NCI-H1694 treated with DMSO at 0.1 percent for 48 hours (cell line): ENCODE data around the gene CAPN2.
"Not testable (repeated sequence)": the region's sequence is repeated elsewhere in the genome, so short reads cannot be mapped to it uniquely, and the experiment has no call there.

ENCODE experiments used
- DNase-seq: peaks from one replicate; lab custom pipeline; 2025; lab: John Stamatoyannopoulos, UW

The CAPN2 gene

DNA sequence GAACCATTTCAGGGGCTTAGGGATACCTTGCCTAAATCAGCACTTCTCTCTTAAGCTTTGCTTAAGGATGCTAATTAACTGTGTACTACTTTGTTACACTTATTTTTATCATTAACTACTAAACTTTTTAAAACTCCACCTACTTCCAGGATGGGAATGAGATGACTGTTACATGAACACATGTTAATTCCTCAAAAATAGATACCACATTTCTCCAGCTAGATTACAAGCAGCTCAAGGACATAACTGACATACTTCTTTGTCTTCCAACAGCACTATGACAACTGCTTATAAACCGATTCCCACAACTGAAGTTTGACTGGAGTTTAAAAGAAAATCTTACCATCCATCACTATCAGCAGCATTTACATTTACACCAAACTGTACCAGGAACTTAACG is 79.7 kb downstream of the CAPN2 start:
- no peak for DNase-seq

DNA sequence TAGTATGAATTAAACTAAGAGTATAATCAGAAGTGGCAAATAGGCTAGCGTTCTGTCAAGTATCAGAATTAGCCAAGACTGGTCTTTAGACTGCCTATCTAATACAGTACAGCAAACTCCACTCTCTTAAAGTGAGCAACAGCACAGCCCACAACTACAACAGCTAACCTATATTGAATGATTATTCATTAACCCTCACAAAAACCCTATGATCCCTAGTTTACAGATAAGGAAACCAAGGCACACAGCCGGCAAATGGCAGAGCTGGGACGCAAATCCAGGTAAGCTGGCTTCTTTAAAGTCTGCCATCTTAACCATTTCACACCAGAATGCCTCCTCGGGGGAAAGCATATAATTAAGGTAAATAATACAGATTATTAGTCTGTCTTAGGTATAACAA is 81.4 kb downstream of the CAPN2 start:
- no peak for DNase-seq

GRCh38 chr1:223794136-223794880 is 82.0 kb downstream of the CAPN2 start:
- DNase-seq: no peak

- DNase-seq: no peak
These were observed 83.9 kb downstream of the CAPN2 start for GRCh38 chr1:223796210-223796609.

- no peak for DNase-seq
These were observed 89.7 kb downstream of the CAPN2 start for GRCh38 chr1:223802032-223802431.

DNA sequence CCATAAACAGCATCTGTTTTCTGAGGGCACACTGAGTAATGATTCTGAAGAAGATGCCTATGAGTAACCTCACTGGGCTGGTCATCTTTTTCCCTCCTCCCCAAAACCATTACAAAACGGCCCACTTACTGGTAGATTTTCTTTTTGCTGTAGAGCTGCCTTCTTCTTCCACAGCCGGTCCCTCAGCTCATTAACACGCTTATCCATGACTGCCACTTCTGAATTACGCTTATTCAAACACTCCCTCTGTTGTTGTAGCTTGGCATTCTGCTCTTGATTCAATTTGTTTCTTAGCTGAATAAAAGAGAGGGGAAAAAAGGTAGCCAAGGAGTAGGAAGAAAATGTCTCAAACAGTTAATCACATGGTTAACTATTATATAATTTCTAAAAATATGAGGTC is 90.3 kb downstream of the CAPN2 start:
- DNase-seq: no peak

DNA sequence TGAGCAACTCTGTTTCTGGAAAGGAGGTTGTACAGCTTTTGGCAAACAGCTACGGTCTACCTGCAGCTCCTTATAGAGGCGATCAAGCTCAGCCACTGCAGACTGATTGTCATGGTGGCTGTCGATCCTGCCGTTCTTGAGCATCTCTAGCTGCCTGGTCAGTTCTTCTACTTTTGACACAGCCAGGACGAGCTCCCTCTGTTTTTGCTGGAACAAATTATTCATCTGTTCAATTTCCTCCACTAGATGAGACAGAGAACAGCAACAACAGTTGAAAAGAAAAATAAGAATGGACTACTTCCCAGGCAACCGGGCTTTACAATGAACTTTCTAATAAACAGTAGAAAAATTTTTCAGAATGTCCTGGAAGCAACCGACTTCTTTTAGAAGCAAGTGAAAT is 90.9 kb downstream of the CAPN2 start:
- no peak for DNase-seq

GRCh38 chr1:223809905-223810304 is 97.6 kb downstream of the CAPN2 start:
- not testable (repeated sequence) for DNase-seq

- no peak for DNase-seq
These were observed 98.2 kb downstream of the CAPN2 start for GRCh38 chr1:223810586-223810985.

DNA sequence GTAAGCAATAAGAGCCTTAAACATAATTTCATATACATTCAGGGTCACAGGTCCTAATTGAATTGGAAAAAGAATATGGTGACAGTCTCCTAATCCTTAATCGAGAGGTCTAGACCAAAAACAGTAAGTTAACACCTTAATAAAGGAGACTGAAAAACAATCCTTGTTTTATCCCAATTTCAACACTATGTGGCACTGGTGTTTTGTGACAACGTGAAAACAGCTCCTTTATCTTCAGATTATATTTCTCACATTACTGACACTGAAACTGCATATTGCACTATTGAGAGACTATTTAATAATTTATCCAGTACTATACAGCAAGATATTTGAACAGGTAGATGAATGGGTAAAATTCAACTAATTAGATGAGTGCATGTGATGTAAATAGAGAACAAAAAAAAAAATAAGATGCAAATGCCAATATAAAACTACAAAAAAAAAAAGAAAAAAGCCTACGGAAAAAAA is 99.3 kb downstream of the CAPN2 start:
- peak; percentile 25 for DNase-seq

GRCh38 chr1:223813645-223814044 is 101.3 kb downstream of the CAPN2 start:
- no peak for DNase-seq

DNA sequence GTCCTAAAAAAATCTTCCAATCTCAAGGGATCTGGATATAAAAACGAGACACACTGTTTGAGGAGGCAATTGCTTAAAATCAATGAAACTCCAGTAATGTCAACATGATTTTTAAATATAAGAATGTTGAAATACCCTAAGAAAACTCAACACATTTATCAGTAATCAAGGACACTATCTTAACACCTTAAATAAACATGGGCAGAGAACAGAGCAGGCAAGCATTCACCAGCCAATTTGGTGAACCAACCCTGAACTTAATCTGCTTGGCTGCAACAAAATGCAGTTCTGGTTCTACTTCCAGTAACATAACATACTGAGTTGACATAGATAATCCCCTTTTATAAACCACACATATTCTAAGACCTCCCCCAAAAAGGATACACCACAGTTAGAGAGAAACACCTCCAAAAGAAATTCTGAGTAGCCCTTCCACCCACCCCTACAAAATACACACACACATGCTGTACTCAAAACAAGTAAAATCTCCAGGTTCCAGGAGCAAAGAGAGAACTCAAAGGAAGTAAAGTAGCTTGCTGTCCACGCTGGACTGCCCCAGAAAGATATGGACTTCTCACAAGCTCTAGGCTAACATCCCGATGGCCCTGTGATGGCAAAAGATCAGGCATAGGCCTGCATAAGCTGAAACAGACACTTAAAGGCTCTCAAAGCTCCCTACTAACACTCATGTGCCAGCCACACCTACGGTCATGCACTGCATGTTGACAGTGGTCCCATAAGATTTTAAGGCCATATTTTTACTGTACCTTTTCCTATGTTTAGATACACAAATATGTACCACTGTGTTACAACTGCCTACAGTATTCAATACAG is 102.9 kb downstream of the CAPN2 start:
- DNase-seq: no peak

DNA sequence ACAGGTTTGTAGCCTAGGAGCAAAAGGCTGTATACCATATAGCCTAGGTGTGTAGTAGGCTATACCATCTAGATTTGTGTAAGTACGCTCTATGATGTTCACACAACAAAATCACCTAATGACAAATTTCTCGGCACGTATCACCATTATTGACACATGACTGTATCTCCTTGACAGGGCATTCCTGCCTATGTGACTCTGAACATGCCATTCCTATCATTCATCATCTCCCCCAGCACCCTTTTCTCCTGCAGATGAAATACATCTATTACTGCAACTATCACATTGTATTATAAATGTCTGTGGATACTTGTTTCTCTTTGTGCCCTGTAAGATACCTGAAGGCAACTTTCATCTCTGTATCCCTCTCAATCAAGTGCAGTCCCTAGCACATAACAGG is 103.5 kb downstream of the CAPN2 start:
- no peak for DNase-seq

DNA sequence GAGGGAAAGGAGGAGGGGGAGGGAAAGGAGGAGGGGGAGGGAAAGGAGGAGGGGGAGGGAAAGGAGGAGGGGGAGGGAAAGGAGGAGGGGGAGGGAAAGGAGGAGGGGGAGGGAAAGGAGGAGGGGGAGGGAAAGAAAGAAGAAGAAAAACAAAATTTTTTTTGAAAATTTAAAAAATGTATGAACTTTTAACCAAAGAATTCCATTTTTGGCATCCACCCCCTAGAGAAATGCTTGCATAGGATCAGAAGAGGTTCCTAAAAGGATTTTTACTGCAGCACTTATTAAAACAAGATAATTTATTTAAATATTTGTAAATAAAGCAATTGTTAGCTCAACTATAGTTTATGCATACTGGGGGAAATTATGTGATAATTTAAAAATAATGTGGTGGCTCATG is 104.9 kb downstream of the CAPN2 start:
- DNase-seq: not testable (repeated sequence)

DNA sequence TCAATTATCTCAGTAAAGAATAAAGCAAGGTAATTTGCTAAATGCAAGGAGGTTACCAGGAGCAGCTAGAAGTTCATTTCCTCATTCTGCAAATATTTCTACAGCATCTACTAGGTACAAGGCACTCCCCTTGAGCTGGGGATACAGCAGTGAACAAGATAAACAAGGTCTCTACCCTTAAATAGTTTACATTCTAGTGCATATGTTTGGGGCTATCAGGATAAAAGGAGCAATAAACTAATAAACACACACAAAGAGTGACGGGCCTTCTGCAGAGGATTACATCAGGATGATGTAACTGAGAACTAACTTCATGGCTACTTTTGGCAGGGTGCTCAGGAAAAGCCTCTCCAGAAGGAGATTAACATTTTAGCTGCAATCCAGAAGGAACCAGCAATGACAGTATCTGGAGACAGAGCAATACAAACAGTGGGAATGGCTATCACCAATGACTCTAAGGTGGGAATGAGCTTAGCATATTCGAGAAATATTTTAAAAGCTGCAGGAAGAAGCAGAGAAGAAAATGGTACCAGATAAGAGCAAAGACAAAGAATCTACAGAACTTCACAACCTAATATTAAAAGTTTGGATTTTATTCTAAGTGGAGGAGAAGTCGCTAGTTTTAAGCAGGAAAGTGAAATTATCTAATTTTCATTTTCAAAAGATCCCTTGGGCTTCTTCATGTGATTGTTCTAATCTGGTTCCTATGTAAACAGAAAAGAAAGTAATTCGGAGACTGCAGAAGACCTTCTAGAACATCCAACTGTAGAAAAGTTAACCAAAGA is 107.6 kb downstream of the CAPN2 start:
- DNase-seq: no peak

DNA sequence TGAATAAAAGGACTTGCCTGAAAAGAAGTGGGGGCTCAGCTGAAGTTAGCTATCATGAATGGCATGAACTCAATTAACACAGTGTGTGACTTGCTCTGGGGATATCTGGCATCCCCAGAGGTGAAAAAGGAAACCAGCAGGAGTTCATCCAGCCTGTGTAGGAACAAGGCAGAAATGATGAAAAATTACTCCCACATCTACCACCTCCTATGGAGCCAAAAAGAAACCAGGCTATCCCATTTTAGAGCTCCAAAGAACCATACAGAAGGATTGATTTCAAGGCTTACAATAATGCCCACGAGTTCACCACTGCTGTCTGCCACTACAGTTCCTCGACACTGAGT is 108.1 kb downstream of the CAPN2 start:
- DNase-seq: no peak

DNA sequence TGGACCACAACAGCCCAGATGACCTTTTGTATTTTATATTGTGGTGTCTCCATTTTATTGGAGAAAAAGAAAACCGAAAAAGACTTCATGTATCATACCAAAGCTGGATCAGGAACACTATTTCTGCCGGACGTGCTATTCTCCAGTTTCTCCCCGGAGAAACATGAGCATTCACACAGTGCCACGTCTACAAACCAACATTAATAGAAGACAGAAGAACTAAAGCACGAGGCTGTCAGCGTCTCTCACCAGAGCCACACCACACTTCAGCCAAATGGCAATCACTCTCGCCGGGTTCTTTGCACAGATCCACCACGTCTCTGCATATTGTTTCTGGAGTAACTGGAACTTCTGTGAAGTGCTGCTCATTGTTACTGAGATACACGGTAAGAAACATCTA is 108.6 kb downstream of the CAPN2 start:
- no peak for DNase-seq

GRCh38 chr1:223824287-223824686 is 111.9 kb downstream of the CAPN2 start:
- no peak for DNase-seq

DNA sequence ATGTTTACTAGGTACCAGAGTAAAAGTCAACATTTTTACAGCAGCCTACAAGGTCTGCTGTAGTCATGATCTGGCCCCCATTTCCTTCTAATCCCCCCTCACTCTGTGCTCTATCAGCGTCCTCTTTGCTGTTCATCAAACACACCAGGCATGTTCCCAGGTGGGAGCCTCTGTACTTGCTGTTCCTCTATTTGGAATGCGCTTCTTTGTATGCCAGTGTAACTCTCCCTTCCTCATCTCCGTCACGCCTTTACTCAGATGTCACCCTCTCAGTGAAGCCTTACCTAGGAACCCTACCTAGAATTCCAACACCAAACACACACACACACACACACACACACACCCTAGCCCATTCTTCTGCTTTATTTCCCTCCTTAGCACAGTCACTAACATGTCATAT is 112.4 kb downstream of the CAPN2 start:
- DNase-seq: no peak
